Astrocyte (in vitro differentiated cells and primary cell): ENCODE results near the gene ZNF618. TPM values are rescaled to one million over a fixed set of nuclear protein-coding genes. Genes with fewer than 3 reads are reported as not detected.

Experiments used
- DNase-seq: peaks from one replicate; pipeline ENCODE4 v3.0.0-alpha.2; 2010; ENCODE audit warnings: low read depth
- FAIRE-seq: peaks from 2 replicates; lab custom pipeline; 2011; peaks lifted over from hg19 to GRCh38; lab: Jason Lieb, UNC
- H2AFZ ChIP-seq: 2 replicates; pipeline ENCODE4 v1.6.0; 2012; ENCODE audit warnings: low read depth, low read length, inconsistent platforms
- H3K27ac ChIP-seq: 2 replicates; pipeline ENCODE4 v1.5.1; 2011; ENCODE audit warnings: low read depth, low read length, inconsistent platforms
- H3K27me3 ChIP-seq: 2 replicates; pipeline ENCODE4 v1.6.0; 2011; ENCODE audit warnings: low read length, inconsistent platforms; ENCODE audit not compliant: insufficient read depth
- H3K36me3 ChIP-seq: 2 replicates; pipeline ENCODE4 v1.5.1; 2011; ENCODE audit warnings: low read length, inconsistent platforms; ENCODE audit not compliant: insufficient read depth
- H3K4me1 ChIP-seq: 2 replicates; pipeline ENCODE4 v1.5.1; 2011; ENCODE audit warnings: low read length, inconsistent platforms; ENCODE audit not compliant: insufficient read depth
- H3K4me2 ChIP-seq: 2 replicates; pipeline ENCODE4 v1.6.0; 2012; ENCODE audit warnings: low read length, inconsistent platforms
- H3K4me3 ChIP-seq: 2 replicates; pipeline ENCODE4 v1.5.1; 2011; ENCODE audit warnings: low read depth, mild to moderate bottlenecking, low read length, inconsistent platforms; ENCODE audit not compliant: insufficient read depth
- H3K79me2 ChIP-seq: 2 replicates; pipeline ENCODE4 v1.6.0; 2012; ENCODE audit warnings: mild to moderate bottlenecking, low read length, inconsistent platforms; ENCODE audit not compliant: insufficient read depth
- H3K9ac ChIP-seq: 2 replicates; pipeline ENCODE4 v1.6.0; 2012; ENCODE audit warnings: mild to moderate bottlenecking, low read length, inconsistent platforms
- H3K9me3 ChIP-seq: 2 replicates; pipeline ENCODE4 v1.5.1; 2012; ENCODE audit warnings: low read depth, mild to moderate bottlenecking, low read length, inconsistent platforms; ENCODE audit not compliant: insufficient read depth
- H4K20me1 ChIP-seq: 2 replicates; pipeline ENCODE4 v1.6.0; 2012; ENCODE audit warnings: low read length, inconsistent platforms; ENCODE audit not compliant: insufficient read depth
- H3K27ac Mint-ChIP-seq: one replicate; pipeline ENCODE4 v1.8.0; 2021; ENCODE audit warnings: mild to moderate bottlenecking, mixed read lengths; ENCODE audit not compliant: unreplicated experiment
- H3K27me3 Mint-ChIP-seq: one replicate; pipeline ENCODE4 v1.8.0; 2021; ENCODE audit warnings: low read depth, mixed read lengths; ENCODE audit not compliant: unreplicated experiment
- H3K36me3 Mint-ChIP-seq: one replicate; pipeline ENCODE4 v1.8.0; 2021; ENCODE audit warnings: low read depth, mixed read lengths; ENCODE audit not compliant: unreplicated experiment
- H3K4me1 Mint-ChIP-seq: one replicate; pipeline ENCODE4 v1.8.0; 2021; ENCODE audit warnings: low read depth, mixed read lengths; ENCODE audit not compliant: unreplicated experiment
- H3K4me3 Mint-ChIP-seq: one replicate; pipeline ENCODE4 v1.8.0; 2021; ENCODE audit warnings: mild to moderate bottlenecking, moderate library complexity, mixed read lengths; ENCODE audit not compliant: unreplicated experiment
- H3K9me3 Mint-ChIP-seq: one replicate; pipeline ENCODE4 v1.8.0; 2021; ENCODE audit warnings: mild to moderate bottlenecking, mixed read lengths; ENCODE audit not compliant: unreplicated experiment
- CTCF ChIP-seq: IDR thresholded peaks from 2 replicates; pipeline ENCODE4 v1.5.1; 2011; ENCODE audit warnings: low read depth, mild to moderate bottlenecking, inconsistent platforms, low read length, moderate library complexity; ENCODE audit not compliant: insufficient read depth
- EZH2 ChIP-seq: IDR thresholded peaks from 2 replicates; pipeline ENCODE4 v1.6.1; 2012; ENCODE audit warnings: mild to moderate bottlenecking, low read length, inconsistent platforms; ENCODE audit not compliant: insufficient read depth
- total RNA-seq: library from RNA; stranded (reverse); gene quantifications from 2 replicates; pipeline ENCODE4 v1.2.1, GENCODE V29; 2021

ZNF618 gene
- total RNA-seq, 1 donor from 2014 or later: 30.1 TPM

GRCh38 chr9:114091711-114092110 is 215.6 kb downstream of the ZNF618 start:
- no peaks in the 10 kb centered on the region for H3K36me3 ChIP-seq
- H3K4me3 ChIP-seq: no peak overlapping the region
- Mint-ChIP-seq H3K4me3 (no peak overlapping the region), H3K9me3 (peaks cover 2% of the 10 kb centered on the region), H3K36me3 (no peaks in the 10 kb centered on the region), H3K27ac (no peak overlapping the region), H3K27me3 (peaks cover 66% of the 10 kb centered on the region), H3K4me1 (no peaks in the 10 kb centered on the region)
- no peak for FAIRE-seq
- H2AFZ ChIP-seq: no peak overlapping the region
- no peak for TF ChIP-seq CTCF
- TF ChIP-seq EZH2: no peak
- H3K4me2 ChIP-seq: no peak overlapping the region
- no peak overlapping the region for H3K9ac ChIP-seq
- H3K9me3 ChIP-seq: no peaks in the 10 kb centered on the region
- H3K27ac ChIP-seq: no peak overlapping the region
- H3K4me1 ChIP-seq: no peaks in the 10 kb centered on the region
- H4K20me1 ChIP-seq: no peaks in the 10 kb centered on the region
- DNase-seq: no peak
- H3K27me3 ChIP-seq: peaks cover 2% of the 10 kb centered on the region
- H3K79me2 ChIP-seq: no peaks in the 10 kb centered on the region

- no peak overlapping the region for H3K27ac ChIP-seq
- FAIRE-seq (no peak), DNase-seq (no peak)
- TF ChIP-seq CTCF (no peak), EZH2 (no peak)
- H3K36me3 ChIP-seq: no peaks in the 10 kb centered on the region
- no peak overlapping the region for H3K4me2 ChIP-seq
- Mint-ChIP-seq H3K4me1 (no peaks in the 10 kb centered on the region), H3K4me3 (no peak overlapping the region), H3K27me3 (peaks cover 69% of the 10 kb centered on the region), H3K9me3 (peaks cover 2% of the 10 kb centered on the region), H3K36me3 (no peaks in the 10 kb centered on the region), H3K27ac (no peak overlapping the region)
- no peaks in the 10 kb centered on the region for H3K79me2 ChIP-seq
- no peak overlapping the region for H2AFZ ChIP-seq
- H3K9ac ChIP-seq: no peak overlapping the region
- no peak overlapping the region for H3K4me3 ChIP-seq
- no peaks in the 10 kb centered on the region for H3K9me3 ChIP-seq
- no peaks in the 10 kb centered on the region for H3K4me1 ChIP-seq
- H4K20me1 ChIP-seq: no peaks in the 10 kb centered on the region
- H3K27me3 ChIP-seq: peaks cover 2% of the 10 kb centered on the region
These were observed 216.2 kb downstream of the ZNF618 start for GRCh38 chr9:114092336-114092735.

GRCh38 chr9:114093031-114093471 is 216.9 kb downstream of the ZNF618 start:
- FAIRE-seq: no peak
- H3K9me3 ChIP-seq: no peaks in the 10 kb centered on the region
- no peak overlapping the region for H3K27ac ChIP-seq
- H3K27me3 ChIP-seq: peaks cover 2% of the 10 kb centered on the region
- H3K79me2 ChIP-seq: no peaks in the 10 kb centered on the region
- TF ChIP-seq EZH2 (no peak), CTCF (no peak)
- no peaks in the 10 kb centered on the region for H3K36me3 Mint-ChIP-seq
- no peaks in the 10 kb centered on the region for H3K36me3 ChIP-seq
- H3K27ac Mint-ChIP-seq: no peak overlapping the region
- peaks cover 4% of the 10 kb centered on the region for H3K4me1 ChIP-seq
- no peak overlapping the region for H3K4me3 ChIP-seq
- H3K9ac ChIP-seq: no peak overlapping the region
- H2AFZ ChIP-seq: no peak overlapping the region
- H4K20me1 ChIP-seq: no peaks in the 10 kb centered on the region
- H3K27me3 Mint-ChIP-seq: peaks cover 68% of the 10 kb centered on the region
- no peak for DNase-seq
- no peak overlapping the region for H3K4me3 Mint-ChIP-seq
- peaks cover 2% of the 10 kb centered on the region for H3K9me3 Mint-ChIP-seq
- H3K4me2 ChIP-seq: no peak overlapping the region
- H3K4me1 Mint-ChIP-seq: peaks cover 2% of the 10 kb centered on the region
